GM12864 (cell line): ENCODE data around the gene TMEM108.

ENCODE experiments used
- DNase-seq: peaks from one replicate; pipeline ENCODE4 v3.0.0-alpha.2; 2011; ENCODE audit warnings: low read depth
- H3K4me3 ChIP-seq: 2 replicates; pipeline ENCODE4 v1.5.1; 2011; ENCODE audit warnings: mild to moderate bottlenecking, low read depth, low read length, control low read depth
- TF ChIP-seq, protein P1 (sequence below): IDR thresholded peaks from 2 replicates; pipeline ENCODE4 v1.5.1; 2011; ENCODE audit warnings: low read depth, mild to moderate bottlenecking, moderate library complexity, low read length, control low read depth, inconsistent platforms; ENCODE audit errors: missing control alignments

TMEM108 gene

DNA sequence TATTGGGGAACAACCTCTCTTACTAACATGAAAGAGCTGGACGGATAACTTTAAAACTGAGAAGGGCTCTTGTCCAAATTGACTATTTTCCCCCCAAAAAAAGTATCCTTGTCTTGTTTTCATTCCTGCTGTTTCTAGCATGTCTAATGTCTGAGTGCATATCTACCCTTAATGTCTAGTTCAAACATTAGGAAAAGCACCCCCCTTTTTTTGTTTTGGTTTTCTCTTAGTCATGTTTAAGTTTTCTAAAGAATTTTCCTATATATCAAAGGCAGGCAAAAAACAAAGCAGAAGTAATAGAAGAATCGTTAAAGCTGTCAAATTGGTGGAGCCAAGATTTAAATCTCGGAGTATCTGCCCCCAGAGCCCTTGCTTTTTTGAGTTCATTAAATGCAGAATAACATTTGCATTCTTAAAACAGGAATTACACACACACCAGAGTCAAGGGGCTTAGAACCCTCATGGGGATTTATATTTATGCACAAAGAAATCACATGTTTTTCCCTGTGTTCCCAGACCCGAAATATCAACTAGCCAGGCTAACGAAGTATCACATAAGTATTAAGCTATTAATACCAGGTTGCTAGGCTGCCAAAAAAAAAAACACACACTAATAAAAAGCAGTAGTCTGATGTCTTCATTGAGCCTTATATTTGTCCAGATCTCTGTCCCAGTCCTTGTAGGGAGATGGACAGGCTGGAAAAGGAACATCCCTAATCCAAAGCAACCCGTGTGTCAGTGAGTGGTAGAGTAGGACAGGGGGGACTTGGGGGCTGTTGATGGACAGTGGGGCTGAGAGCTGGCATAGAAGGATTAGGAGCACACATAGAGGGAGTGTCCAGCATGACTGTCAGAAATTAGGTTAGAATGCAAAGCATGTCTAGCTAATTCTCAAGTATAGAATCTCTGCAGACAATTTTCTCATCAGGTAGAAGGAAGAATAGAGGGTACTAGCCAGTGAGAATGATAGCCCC is 258.0 kb downstream of the TMEM108 start:
- TF ChIP-seq, protein P1, sequence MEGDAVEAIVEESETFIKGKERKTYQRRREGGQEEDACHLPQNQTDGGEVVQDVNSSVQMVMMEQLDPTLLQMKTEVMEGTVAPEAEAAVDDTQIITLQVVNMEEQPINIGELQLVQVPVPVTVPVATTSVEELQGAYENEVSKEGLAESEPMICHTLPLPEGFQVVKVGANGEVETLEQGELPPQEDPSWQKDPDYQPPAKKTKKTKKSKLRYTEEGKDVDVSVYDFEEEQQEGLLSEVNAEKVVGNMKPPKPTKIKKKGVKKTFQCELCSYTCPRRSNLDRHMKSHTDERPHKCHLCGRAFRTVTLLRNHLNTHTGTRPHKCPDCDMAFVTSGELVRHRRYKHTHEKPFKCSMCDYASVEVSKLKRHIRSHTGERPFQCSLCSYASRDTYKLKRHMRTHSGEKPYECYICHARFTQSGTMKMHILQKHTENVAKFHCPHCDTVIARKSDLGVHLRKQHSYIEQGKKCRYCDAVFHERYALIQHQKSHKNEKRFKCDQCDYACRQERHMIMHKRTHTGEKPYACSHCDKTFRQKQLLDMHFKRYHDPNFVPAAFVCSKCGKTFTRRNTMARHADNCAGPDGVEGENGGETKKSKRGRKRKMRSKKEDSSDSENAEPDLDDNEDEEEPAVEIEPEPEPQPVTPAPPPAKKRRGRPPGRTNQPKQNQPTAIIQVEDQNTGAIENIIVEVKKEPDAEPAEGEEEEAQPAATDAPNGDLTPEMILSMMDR, result no peak
- no peak for DNase-seq
- H3K4me3 ChIP-seq, result no peak overlapping the region

DNA sequence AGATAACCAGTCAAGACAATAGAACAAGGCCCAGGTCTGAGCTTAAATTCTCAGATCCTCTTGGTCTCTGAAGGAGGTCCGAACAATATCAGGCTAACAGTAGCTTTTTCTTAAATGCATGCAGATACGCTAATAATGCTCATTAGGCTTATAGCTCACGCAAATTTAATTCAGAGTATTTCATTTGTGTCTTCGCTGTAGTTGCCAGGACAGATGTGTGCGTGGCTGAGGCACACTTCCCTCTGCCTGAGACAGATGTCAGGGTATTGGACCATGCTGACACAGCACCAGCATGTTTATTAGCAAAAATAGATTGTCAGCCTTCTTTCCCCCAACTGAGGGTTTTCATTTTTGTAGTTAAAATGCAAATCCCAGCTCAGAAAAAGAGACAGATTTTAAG is 258.8 kb downstream of the TMEM108 start:
- DNase-seq, result no peak

DNA sequence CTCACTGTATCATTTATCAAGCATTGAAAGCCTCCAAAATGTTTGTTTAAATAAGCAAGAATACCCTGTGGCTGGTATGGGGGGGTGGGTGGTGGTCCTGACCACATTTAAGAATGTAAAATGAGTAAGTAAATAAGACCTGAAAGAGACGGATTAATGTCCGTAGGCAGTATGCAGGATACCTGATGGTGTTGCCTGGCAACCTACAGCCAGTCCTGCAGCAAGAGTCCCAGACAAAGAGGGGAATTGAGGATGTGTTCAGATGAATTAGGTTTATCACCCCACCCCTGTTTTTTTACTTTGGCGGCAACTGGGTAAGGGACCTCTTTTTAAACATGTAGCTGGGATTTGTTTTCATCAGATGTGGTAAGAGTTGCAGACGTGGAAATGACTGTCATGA is 261.9 kb downstream of the TMEM108 start:
- TF ChIP-seq, protein P1, result no peak
- H3K4me3 ChIP-seq, result no peak overlapping the region
- no peak for DNase-seq

More for the DNA sequence above, 258.8 kb downstream of the TMEM108 start:
- TF ChIP-seq, protein P1, result no peak
- no peak overlapping the region for H3K4me3 ChIP-seq

DNA sequence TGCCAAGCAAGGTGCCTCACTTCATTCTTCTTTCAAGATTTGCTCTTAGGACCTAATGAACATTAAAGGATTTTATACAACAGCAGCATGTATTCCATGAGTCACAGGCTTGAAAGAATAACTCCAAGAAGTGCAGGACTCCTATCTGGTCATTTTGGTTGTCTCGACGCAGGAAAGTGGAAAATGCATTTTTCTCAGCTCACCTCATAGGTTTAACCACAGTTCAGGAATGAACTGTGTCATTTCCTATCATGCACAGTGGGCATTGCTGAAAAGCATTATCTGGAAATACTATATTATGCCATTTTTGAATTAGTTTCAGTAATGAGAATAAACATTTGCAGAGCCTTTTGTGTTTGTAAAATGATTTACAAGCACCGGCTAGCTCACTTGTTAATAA is 263.0 kb downstream of the TMEM108 start:
- TF ChIP-seq, protein P1, result no peak
- H3K4me3 ChIP-seq, result no peak overlapping the region
- DNase-seq, result no peak

DNA sequence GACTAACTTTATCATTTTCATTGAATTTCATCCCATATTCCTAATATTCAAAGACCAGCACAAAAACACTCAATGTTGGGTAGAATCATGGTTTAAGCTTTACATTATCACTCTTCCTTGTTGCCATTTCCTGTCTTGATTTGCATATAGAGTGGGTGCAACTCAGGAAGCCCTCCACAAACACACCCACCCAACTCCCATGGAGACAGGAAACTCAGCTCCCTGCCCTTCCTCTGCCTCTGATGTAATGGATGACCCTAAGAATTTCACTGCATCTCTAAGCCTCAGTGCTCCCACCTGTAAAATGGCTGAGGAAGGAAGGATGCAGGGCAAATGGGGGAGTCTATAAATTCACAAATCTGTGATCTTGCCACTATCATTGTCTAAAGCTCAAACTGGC is 263.5 kb downstream of the TMEM108 start:
- DNase-seq, result no peak
- TF ChIP-seq, protein P1, result no peak
- H3K4me3 ChIP-seq, result no peak overlapping the region

DNA sequence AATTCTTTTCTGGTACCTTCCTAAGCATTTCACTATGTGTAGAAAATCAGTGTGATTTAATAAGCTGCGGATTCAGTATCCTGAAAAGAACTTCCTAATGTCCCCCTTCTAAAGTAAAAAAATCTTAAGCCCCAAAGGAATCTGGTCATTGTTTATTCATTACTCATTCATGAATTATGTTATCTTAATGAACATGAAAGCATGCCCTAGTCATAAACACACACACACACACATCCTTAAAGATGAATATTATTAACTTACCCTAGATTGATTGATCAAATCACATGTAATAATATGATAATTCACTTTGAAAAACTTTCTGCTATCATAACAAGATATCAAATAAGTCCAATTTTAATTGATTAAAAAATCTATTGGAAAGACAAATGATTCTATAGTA is 265.2 kb downstream of the TMEM108 start:
- DNase-seq, result no peak
- H3K4me3 ChIP-seq, result no peak overlapping the region
- TF ChIP-seq, protein P1, result no peak
